ENCODE data around the gene NECAB2.

The NECAB2 gene

DNA sequence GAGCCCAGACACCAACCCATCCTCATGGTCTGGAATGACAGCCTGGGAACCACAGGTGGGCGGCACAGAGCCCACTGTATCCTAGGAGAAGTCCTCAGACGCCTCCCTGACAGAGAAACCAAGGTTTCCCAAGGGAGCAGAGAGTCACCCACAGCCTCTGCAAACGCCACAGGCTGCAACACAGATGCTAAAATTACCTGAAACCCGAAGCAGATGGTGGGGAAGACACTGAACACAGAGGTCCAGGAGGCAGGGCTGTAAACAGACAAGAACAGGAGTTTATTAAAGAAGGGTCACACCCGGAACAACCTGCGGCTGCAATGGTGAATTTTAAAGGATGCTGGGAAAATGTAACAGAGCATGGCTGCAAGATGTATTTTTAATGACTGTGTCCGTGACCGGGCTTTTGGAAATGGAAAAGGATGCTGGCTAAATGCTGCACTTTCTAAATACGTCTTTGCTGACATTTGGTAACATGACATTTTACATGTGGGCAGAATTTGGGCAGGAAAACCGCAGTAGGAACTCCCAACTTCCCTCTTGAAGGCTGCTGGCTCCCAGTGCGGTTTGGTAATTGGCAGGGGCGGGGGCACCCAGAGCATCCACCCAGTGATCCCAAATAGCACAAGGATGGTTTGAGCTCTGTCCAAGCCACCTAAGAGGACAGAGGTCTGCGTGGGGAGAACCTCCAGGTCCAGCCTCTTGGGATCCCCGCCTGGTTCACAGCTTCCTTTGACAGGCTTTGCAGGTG lies 61.4 kb downstream of the NECAB2 start:
- DNase-seq = no peak

DNA sequence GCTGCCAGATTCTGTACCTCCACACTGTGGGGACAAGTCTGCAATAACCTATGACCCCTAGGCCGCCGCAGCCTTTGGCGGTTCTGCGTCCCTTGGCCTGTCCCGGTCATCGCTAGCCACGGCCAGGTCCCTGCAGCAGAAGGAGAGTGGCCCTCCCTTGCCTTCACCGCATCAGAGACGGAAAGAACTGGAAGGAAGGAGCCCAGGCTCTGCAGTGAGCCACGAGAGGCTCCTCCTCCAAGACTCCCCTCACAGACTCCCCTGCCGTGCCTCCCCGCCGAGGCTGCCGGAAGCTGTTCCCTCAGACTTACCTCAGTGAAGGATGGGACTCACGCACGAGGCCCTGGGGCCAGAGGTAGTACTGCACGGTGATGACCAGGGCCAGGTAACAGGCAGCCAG lies 63.5 kb downstream of the NECAB2 start:
- DNase-seq = no peak

DNA sequence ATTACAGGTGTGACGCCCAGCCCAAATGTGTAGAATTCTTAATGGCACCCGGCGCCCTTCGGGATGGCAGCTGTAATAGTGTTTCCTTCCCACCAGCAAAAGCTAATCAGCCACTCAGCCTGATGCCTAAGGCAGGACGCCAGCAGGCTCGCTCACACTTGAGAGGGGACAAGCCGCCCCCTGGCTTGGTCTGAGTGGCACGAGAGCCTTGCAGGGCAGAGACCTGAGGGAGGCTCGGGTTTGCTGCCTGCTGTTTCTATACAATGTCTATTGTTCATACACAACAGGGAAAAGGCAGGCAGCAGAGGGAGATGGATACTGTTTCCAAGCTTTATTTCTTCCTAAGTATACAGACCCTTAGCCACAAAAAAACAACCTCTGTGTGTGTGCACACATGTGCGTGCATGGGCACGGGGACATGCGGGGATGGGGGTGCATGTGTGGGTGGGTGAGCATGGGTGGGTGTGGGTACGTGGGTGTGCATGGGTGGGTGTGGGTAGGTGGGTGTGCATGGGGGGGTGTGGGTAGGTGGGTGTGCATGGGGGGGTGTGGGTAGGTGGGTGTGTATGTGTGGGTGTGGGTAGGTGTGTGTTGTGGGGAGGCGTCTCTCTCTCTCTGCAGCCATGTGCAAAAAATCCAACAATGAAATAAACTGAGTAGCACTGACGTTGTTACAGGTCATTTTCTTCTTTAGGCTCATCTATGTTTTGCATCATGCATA lies 64.6 kb downstream of the NECAB2 start:
- no peak for DNase-seq

DNA sequence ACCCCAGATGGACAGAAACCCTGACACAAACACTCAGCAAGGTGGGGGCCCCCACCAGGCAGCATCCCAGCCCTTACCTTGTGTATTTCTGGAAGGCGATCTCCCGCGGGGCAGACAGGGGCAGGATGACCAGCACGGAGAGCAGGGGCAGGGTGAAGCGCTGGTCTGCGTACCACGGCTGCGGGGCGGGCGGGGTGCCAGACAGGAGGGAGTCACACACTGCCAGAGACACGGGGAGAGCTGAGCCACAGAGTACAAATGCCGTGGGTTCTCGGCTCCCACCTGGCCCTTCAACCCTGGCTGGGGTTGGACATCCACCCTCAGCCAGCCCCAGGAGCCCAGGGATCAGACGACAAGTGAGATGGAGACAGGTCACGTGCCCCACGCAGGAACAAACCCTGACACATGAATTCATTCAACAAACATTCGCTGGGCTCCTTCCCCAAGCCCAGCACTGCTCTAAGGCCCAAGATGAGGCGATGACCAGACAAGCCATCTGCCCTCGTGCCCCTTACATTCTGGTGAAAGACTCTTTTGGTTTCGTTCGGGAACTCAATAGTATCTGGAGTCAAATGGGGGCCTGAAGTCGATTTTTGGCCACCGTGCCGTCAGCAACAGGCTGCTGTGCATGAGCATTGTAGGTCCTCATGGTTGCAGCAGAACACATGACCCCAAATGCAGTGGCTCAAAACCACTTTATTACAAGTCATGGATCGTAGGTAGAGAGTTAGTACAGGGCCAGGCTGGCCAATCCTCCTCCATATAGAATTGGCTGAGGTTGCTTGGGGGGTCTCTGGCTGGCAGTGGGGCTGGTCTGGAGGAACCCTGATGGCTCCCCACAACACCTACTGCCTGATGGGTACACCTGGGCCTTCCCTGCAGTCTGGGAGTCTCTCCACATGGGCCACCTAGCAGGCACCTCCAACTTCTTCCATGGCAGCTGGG lies 65.5 kb downstream of the NECAB2 start:
- no peak for DNase-seq

DNA sequence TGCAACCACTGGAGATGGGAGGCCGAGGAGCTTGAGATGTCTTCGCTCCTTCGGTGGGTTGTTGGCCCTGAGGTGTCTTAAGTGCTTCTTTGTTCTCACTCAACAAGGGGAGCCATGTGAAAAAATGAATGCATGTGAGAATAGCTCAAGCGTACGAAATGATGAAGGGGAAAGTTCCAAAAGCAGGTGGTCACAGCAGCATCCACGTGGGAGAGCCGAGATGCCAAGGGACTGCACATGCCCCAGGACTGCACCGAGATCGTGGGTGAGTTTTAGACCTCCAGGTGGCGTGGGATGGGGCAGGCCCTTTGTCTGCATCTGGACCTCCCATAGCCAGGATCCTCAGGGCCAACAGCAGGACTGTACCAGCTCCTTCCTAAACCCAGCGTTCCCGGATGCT lies 66.5 kb downstream of the NECAB2 start:
- no peak for DNase-seq

DNA sequence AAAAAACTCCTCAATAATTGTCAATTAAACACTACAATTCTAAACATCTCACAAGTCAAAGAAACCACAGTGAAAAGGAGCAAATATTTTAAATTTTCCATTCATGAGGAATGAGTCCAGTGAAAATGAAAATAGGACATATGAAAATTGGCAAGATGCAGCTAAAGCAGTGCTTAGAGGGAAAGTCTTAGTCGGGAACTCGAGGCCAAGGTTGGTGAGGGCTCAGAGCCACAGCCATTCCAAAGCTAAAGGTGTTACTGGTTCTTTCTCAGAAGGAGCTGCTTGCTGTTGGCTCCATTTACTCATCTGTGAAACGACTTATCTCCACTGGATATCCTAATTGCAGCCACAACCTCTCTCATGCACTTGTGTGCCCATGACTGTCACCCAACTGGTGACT lies 68.1 kb downstream of the NECAB2 start:
- no peak for DNase-seq

DNA sequence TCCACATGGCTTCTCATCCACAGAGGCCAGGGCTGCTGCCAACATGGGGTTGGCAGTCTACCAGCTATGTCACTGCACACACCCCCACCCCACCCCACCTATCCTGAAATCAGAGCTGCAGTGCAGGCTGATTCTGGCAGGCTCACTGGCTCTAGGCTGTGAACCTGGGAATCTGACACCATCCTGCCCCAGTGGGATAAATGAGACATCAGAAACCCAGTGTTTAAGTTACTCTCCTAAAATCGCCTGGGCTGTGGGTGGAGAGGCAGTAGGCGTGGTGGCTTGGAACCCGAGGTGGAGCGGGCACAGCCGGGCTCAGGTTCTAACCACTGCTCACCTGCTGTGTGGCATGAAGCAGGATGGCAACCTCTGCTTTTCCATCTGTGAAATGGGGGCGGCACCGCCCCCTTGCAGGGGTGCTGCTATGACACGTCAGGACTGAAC lies 69.0 kb downstream of the NECAB2 start:
- no peak for DNase-seq

DNA sequence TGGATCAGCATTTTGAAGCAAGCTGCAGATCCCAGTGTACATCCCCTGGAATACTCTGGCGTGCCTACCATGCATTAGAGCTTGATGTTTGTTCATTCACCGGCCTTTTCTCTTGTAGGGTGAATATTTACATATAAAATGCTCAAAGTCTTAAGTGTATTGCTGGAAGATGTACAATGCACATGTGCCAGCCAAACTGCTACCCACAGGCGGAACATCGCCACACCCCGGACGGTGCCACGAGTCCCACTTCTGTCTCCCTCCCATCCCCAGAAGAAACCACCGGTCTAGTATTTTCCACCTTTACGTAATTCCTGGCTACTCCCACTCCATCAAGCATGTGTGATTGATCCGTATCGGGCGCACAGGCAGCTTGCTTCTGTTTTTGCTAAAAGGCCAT lies 70.4 kb downstream of the NECAB2 start:
- DNase-seq = no peak

DNA sequence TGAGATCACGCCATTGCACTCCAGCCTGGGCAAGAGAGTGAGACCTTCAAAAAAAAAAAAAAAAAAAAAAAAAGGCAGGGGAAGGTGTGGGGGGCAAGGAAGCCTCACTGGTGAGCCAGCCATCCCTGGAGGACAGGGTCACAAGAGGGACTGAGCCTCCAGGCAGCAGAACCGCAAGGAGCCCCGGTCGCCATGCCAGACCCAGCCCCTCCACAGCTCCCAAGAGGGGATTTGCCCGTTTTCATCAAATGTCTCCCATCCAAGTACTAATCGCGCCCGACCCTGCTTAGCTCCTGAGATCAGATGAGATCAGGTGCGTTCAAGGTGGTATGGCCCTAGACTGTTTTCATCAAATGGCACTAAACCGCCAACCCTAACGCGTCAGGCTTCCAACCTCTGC lies 71.7 kb downstream of the NECAB2 start:
- DNase-seq = no peak

DNA sequence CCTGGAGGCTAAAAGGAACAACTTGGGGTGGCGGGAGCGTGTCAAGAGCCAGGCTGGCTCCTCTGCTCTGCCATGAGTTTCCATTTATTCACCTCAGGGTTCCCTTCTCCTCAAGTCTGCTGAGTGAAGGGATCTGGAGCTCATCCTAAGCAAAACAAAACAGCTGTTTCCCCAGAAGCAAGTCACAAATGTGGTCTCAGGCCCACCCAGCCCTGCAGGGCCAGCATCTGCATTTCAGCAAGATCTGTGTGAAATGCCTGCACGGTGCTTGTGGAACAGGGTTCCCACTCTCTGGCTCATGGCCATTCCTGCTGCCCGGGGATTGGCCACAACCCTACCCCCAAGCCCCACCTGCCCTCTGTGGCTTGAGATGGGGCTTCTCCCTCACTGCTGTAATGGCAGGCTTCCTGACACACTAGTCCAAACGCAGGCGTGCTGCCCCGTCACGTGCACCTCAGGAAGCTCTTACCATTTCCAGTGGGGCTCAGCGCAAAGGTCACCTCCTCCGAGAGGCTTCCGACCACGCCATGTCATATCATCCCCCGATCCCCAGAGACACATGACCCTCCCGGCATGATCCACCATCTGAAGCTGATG lies 72.3 kb downstream of the NECAB2 start:
- no peak for DNase-seq

DNA sequence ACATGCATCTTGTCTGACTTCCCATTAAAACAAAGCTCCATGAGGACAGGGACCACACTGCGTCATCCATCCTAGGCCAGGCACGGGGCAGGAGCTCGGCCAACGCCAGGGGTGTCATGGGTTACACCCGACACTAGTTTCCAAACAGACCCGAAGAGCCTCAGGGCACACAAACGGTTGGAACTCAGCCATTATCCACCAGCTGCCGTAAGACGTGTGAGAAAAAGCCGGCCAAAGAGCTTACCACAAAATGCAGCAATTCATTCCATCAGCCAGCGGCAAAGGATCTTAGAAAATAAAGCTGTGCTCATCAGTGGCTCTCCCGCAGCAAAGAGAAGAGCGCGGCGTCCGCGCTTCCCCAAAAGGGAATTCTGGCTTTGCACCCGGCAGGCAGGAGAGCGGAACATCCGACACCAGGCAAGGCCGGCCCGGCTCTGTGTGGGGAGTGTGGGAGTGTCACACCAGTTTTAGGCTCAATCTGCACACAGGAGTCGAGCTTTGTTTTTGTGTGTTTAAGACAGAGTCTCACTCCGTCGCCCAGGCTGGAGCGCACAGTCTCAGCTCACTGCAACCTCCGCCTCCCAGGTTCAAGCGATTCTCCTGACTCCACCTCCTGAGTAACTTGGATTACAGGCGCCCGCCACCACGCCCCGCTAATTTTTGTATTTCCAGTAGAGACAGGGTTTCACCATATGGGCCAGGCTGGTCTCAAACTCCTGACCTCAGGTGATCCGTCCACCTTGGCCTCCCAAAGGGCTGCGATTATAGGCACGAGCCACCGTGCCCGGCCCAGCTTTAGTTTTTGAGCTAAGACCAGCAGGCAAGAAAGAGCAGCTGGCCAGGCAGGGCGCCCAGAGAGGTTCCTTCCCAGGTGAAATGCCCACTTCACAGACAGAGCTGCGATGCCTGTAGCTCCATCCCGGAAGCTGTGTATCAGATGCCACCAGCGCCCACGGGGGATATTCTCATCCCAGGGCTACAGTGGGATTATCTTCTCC lies 73.1 kb downstream of the NECAB2 start:
- no peak for DNase-seq

DNA sequence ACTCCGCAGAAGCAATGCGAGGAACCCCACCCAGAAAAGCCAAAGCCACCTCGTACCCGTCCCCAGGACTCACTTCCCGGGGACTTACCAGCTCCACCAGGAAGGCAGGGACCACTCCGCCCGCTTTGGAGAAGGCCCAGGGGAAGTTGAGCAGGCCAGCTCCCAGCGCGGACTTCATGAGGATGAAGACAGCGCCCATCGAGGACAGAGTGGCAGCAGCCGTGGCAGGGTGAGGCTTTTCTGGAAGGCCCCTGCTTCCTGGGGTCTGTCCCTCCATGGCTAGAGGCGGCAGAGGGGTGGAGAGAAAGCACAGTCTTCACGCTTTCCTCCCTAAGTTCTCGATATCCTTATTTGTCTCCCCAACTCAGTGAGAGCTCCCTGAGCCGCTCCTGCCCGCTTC lies 73.8 kb downstream of the NECAB2 start:
- DNase-seq = no peak

DNA sequence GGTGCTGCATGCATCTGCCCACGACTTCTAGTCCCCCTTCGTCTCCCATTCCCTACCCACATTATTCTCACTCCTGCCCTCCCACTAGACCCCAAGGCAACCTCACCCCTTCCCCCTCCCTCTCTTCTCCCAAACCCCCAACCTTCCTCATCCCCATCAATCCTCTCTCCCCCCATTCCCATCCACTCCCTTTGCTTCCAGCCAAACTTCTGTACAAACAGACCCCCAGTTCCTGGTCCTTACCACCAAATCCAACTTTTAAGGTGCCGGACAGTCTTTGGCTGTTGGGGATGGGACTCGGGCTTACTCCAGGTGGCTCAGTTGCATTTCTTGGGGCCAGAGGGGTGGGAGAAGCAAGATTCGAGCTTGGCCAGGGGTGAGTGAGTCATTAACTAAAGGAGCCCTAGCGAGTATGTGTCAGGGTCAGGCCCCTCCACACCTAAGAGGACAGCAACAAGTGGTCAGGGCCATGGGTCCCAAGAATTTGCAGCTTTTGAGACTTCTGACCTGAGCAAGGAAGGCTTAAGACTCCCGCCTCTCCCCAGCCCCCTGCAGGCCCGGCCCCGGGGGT lies 74.3 kb downstream of the NECAB2 start, which contains the start of gene SLC38A8:
SLC38A8 (minus strand) TSS at position 488 of the 571 bp plus-strand sequence. CDS start 638 bp downstream, outside the sequence.
- DNase-seq = no peak

DNA sequence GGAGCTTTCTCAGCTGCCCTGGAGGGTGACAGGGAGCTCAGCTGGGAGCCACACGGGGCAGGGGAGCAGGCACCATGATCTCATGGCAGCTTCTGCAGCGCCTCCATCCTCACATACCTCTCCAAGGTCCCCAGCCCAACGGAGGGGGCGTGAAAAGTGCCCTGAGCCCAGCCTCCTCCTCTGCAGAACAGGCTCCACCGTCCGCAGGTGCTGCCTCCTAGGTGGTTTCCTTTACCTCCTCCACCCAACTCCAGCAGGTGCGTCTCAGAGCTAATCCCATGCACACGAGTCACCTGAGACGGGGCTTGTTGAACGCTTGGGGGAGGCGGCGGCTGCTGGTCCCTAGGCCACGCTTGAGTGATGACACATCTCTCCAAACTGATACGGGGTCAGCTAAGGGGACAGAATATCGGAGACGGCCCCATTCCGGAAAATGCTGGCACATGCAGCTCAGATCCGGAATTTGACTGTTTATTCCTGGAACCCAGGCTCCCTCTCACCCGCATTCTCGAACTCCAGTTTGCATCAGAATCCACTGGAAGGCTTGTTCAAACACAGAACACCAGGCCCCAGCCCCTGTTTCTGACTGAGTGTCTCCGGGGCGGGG lies 74.9 kb downstream of the NECAB2 start:
- no peak for DNase-seq

DNA sequence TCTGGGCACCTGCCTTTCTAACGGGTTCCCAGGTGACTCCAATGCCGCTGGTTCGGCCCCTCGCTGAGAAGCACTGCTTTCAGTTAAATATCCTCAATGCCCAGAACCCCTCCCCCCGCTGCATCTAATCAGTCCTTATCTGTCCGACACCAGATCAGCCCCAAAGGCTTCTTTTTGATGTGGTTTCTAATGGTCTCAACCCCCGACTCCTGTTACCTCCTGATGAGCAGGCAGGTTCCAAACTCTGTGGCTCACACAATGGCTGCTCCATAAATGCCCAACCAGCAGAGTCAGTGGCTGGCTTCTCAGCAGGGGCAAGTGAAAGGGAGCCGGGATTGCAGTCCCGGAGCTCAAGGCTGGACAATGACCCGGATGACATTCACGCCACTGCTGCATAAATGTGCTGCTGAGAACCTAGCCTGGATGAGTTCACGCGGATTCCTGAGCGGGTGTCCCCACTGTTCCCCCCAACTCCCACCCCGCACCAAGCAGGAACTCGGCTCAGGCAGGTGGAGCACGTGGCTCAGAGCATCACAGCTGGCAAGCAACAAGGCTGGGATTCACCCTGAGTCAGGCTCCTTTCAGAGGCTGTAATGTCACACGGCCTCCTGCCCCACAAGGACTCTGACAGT lies 75.6 kb downstream of the NECAB2 start:
- no peak for DNase-seq

DNA sequence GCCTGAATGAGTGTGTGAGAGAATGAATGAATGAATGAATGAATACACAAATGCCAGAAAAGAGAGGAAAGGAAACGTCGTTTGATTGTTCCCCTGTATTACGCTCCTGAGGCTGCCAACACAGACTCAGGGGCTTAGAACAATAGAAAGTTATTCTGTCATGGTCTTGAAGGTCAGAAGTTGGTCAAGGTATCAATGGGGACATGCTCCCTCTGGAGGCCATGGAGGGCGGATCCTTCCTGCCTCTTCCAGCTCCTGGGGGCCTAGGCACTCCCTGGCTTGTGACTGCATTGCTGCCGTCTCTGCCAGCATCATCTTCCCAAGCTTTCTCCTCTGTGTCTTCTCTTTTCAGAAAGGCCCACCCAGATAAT lies 76.1 kb downstream of the NECAB2 start:
- DNase-seq = no peak

DNA sequence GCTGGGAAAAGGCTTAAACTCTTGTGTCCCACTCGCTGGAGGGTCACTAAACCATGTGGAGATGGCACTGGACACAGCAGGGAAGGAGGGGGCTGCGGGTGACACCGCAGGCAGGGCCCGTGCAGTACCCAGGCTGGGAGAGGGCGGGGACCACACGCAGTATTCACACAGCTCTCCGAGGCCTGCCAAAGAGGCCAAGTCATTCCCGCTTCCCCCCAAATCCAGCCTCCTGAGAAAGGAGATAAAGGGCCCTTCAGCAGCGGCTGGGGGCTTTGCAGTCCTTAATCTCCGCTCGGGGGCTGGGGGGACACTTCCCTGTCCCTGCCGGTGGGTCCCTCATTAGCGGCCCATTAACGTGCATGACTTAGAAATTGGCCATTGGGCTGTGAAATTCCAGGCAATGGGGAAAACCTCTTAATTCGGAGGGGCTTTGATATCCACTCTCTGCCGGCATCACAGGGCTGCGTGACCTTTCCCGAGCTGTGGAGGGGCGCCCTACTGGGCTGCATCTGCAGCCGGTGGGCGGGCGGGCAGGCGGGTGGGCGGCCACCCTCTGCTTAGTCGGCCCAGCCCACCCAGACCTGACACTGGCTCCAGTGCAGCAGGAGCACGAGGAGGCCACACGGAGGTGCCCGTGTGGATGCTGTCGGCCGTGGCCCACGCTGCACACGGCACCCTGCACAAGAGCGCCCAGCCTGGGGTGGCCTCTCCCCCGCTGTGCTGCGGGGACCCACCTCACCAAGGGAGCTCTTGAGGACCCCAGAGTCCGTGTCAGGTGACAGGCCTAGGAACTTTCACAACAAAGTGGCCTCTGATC lies 77.2 kb downstream of the NECAB2 start:
- DNase-seq = no peak

DNA sequence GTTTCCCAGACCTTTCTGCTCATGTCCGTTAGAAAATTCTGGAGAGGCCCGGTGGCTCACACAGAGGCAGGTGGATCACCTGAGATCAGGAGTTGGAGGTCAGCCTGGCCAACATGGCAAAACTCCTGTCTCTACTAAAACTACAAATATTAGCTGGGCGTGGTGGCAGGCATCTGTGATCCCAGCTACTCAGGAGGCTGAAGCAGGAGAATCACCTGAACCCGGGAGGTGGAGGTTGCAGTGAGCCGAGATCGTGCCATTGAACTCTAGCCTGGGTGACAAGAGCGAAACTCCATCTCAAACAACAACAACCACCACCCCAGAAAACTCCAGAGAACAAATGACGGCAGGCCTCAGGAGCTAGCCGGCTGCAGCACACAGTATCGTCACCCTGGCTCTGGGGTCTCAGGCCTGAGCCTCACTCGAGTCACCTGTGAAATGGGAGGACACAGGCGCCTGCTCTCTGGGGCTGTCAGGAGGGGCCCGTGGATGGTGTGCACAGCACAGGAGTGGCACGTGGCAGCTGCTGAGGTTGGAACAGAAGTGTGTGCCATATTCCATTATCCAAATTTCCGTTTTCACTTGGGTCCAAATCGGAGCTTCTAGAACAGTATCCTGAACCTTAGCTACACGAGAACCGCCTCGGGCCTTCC lies 77.9 kb downstream of the NECAB2 start:
- DNase-seq = no peak

DNA sequence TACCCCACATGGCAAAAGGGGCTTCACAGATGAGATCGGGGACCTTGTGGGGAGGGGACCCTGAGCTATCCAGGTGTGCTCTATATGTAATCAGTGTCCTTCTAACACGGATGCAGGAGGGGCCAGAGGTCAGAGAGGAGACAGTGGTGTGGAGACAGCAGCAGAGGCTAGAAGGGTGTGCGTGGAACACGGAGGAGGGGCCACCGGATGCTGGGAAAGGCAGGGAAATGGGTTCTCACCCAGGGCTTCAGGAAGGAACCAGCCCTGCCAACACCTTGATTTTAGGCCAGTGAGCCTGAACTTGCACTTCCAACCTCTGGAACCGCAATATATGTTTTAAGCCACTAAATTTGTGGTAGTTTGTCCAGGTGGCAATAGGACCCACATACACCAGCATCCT lies 79.2 kb downstream of the NECAB2 start:
- DNase-seq = no peak

Data from CD4-positive, alpha-beta T cell treated with Interleukin-17A for 4 hours (primary cell).